Right lobe of liver (tissue), 4 donors: ENCODE measurements around the gene SLTM.

Source experiments
- CTCF ChIP-seq, 4 donors: fragments of 200-600 bp in 3 of 4; fragments of 450-650 bp in 1 of 4; IDR thresholded peaks; one replicate each; pipeline versions ENCODE4 v1.5.1 to v1.8.0; 2016 to 2022; ENCODE audit warnings: antibody characterized with exemption in 4 of 4, mild to moderate bottlenecking in 2 of 4
- POLR2A ChIP-seq: fragments of 450-650 bp; IDR thresholded peaks from one replicate; pipeline ENCODE4 v1.6.1; 2017; ENCODE audit warnings: antibody characterized with exemption, mild to moderate bottlenecking
- donor health status: DM: no; HTN: no; CAD: no.
- donor health status: DM: no; HTN: no; CAD: no.
- donor health status: DM: no; HTN: yes; CAD: no.

GRCh38 chr15:58886921-58887320, 46.6 kb downstream of the SLTM start:
- TF ChIP-seq CTCF (IDR thresholded peaks at IDR 0.05) = no peak
- no peak for TF ChIP-seq POLR2A
